Neutrophil (primary cell): ENCODE data around the gene SLC24A5.

Experiments used
- H3K27ac ChIP-seq: fragments of 200-600 bp; sonication (generic); 2 replicates; pipeline ENCODE4 v1.5.1; 2016; ENCODE audit warnings: mild to moderate bottlenecking, moderate library complexity
- H3K27me3 ChIP-seq: fragments of 200-600 bp; sonication (generic); 2 replicates; pipeline ENCODE4 v1.6.0; 2016; ENCODE audit warnings: mild to moderate bottlenecking
- H3K36me3 ChIP-seq: fragments of 200-600 bp; sonication (generic); 2 replicates; pipeline ENCODE4 v1.5.1; 2017
- H3K4me1 ChIP-seq, 2 experiments: fragments of 200-600 bp in 1 of 2; sonication (generic) in 1 of 2; 1 replicate in 1 of 2; 2 replicates in 1 of 2; pipeline versions ENCODE4 v1.5.1 to v1.6.1; 2013 to 2016; ENCODE audit warnings: low read depth in 1 of 2, low read length in 1 of 2, mild to moderate bottlenecking in 1 of 2, moderate library complexity in 1 of 2; ENCODE audit not compliant: control insufficient read depth in 1 of 2, insufficient read depth in 1 of 2
- H3K4me3 ChIP-seq, 2 experiments: fragments of 200-600 bp in 1 of 2; sonication (generic) in 1 of 2; 1 replicate in 1 of 2; 2 replicates in 1 of 2; pipeline ENCODE4 v1.5.1; 2013 to 2016; ENCODE audit warnings: low read depth in 1 of 2, low read length in 1 of 2, mild to moderate bottlenecking in 1 of 2, moderate library complexity in 1 of 2
- H3K9me3 ChIP-seq: fragments of 200-600 bp; sonication (generic); 2 replicates; pipeline ENCODE4 v1.5.1; 2016
- TF ChIP-seq, protein P1 (sequence below): fragments of 200-600 bp; sonication (generic); IDR thresholded peaks from 2 replicates; pipeline ENCODE4 v1.5.1; 2016; ENCODE audit warnings: antibody characterized with exemption

The SLC24A5 gene

DNA sequence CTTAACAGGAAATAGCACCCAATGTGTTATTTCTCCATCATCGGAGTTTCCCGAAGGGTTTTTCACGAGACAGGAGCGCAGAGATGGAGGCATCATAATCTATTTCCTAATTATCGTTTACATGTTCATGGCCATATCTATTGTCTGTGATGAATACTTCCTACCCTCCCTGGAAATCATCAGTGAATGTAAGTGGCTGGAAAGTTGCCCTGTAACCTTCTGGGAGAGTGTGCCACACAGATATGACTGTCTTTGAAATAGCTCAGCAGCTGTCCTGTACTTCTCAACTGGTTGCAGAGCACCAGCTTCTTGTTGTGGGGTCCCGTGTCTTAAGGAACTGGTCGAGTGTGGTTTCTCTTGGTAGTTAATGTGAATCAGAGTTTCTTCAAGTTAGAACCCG is 1.1 kb downstream of the SLC24A5 start:
- no peak overlapping the region for H3K27ac ChIP-seq
- H3K9me3 ChIP-seq: no peaks in the 10 kb centered on the region
- TF ChIP-seq, protein P1, sequence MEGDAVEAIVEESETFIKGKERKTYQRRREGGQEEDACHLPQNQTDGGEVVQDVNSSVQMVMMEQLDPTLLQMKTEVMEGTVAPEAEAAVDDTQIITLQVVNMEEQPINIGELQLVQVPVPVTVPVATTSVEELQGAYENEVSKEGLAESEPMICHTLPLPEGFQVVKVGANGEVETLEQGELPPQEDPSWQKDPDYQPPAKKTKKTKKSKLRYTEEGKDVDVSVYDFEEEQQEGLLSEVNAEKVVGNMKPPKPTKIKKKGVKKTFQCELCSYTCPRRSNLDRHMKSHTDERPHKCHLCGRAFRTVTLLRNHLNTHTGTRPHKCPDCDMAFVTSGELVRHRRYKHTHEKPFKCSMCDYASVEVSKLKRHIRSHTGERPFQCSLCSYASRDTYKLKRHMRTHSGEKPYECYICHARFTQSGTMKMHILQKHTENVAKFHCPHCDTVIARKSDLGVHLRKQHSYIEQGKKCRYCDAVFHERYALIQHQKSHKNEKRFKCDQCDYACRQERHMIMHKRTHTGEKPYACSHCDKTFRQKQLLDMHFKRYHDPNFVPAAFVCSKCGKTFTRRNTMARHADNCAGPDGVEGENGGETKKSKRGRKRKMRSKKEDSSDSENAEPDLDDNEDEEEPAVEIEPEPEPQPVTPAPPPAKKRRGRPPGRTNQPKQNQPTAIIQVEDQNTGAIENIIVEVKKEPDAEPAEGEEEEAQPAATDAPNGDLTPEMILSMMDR: no peak
- no peak overlapping the region for H3K4me3 ChIP-seq
- H3K4me1 ChIP-seq: no peaks in the 10 kb centered on the region
- H3K36me3 ChIP-seq: no peaks in the 10 kb centered on the region
- peaks cover 31% of the 10 kb centered on the region for H3K27me3 ChIP-seq

DNA sequence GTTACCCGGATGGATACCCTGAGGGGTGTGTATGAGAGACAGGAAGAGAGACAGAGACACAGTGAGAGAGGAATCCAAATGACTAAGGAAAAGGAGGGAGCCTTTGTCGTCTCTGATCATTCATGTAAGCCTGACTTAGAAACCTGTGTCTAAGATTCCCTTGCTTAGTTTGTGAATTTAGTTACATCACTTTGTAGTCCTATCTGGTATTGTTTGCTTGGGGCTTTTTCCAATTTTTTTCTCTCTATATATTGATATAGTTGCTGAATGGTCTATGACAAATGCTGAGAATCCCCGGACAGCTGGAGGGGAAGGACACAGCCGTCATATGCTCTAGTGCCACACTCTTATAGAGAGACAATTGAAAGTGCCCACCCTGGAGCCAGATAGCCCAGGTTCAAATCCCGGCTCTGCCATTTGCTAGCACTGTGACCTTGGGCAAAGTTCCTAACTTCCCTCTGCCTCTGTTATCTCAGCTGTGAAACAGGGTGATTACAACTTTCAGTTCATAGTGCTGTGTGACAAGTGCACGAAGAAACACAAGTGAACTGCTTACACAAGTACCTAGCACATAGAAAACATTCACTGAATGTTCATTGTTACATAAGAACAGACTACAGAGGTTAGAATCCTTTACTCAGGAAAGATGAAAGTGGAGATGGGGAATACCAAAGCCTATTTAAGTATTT is 6.0 kb downstream of the SLC24A5 start:
- TF ChIP-seq, protein P1: no peak
- Histone ChIP-seq H3K36me3 (no peaks in the 10 kb centered on the region), H3K9me3 (no peaks in the 10 kb centered on the region), H3K4me1 (no peaks in the 10 kb centered on the region), H3K4me3 (no peak overlapping the region), H3K27me3 (peaks cover 40% of the 10 kb centered on the region), H3K27ac (no peak overlapping the region)

- TF ChIP-seq, protein P1: no peak
- Histone ChIP-seq H3K4me3 (no peak overlapping the region), H3K36me3 (no peaks in the 10 kb centered on the region), H3K27me3 (peaks cover 19% of the 10 kb centered on the region), H3K4me1 (no peaks in the 10 kb centered on the region), H3K9me3 (no peaks in the 10 kb centered on the region), H3K27ac (no peak overlapping the region)
Measured at GRCh38 chr15:48131324-48131723, 10.5 kb downstream of the SLC24A5 start.

DNA sequence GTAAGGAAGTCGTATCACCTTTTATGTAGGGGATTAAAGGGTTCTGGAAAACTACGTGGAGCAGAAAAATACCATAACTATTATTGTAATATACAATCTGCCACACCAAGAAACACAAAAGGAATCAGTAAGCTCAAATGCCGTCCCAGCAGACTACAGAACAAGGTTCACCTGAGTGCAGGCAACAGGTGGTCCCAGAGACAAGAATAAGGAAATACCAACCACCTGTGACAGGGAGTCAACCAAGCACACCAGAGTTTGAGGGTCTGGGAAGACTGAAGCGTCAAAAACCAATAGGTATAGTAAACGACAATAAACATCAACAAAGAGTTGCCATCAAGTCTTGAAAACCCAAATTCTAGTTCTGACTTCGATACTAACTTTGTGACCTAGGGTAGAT is 12.1 kb downstream of the SLC24A5 start:
- no peaks in the 10 kb centered on the region for H3K9me3 ChIP-seq
- TF ChIP-seq, protein P1: no peak
- H3K27me3 ChIP-seq: peaks cover 7% of the 10 kb centered on the region
- no peak overlapping the region for H3K27ac ChIP-seq
- no peaks in the 10 kb centered on the region for H3K4me1 ChIP-seq
- no peaks in the 10 kb centered on the region for H3K36me3 ChIP-seq
- no peak overlapping the region for H3K4me3 ChIP-seq

DNA sequence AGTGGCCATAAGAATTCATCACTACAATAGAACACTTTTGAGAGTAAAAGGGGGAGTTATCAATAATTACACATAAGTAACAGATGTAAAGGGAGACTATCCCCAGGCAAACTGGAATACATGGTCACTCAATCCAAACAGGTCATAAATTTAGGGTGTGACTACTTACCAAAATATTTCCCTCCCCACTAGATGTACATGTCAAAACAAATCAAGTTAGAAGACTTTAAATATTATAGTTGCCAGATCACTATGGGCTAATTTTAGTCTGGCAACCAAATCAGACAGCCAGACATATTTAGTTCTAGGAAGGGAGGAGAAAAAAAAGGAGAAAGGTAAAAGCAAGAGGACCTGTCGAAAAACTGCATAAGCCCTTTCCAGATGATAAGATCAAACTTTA is 23.1 kb downstream of the SLC24A5 start:
- no peaks in the 10 kb centered on the region for H3K9me3 ChIP-seq
- H3K36me3 ChIP-seq: no peaks in the 10 kb centered on the region
- TF ChIP-seq, protein P1: no peak
- H3K27me3 ChIP-seq: no peaks in the 10 kb centered on the region
- H3K27ac ChIP-seq: no peak overlapping the region
- H3K4me3 ChIP-seq: no peak overlapping the region
- H3K4me1 ChIP-seq: no peaks in the 10 kb centered on the region

DNA sequence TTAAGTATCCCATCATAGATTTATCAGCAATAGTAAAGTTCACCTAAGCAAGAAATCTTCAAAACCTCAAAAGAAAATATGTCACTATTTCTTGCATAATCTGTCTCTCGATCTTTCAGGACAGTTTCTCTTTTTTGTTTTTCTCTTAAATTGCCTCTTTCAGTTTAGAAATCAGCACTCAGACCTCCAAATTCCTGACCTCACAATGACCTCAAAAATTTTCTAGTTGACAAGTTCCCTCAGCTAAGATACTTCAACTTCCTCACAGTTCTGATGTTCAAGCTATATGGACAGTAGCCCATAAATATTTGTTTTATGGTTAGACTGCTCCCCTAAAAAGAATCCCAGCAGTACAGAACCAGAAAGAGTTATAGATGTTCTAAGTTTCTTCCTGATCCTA is 24.1 kb downstream of the SLC24A5 start:
- H3K27ac ChIP-seq: no peak overlapping the region

More for the DNA sequence above, 24.1 kb downstream of the SLC24A5 start:
- H3K4me1 ChIP-seq: no peaks in the 10 kb centered on the region
- no peaks in the 10 kb centered on the region for H3K9me3 ChIP-seq
- no peaks in the 10 kb centered on the region for H3K27me3 ChIP-seq
- TF ChIP-seq, protein P1: no peak
- H3K36me3 ChIP-seq: no peaks in the 10 kb centered on the region
- no peak overlapping the region for H3K4me3 ChIP-seq
